A549 (cell line): ENCODE data around the gene PSMD5. TPM values are rescaled to one million over a fixed set of nuclear protein-coding genes. Genes with fewer than 3 reads are reported as not detected.
A peak's percentile ranks its signal among the peaks of the same experiment; 100 is the strongest.

Source experiments
- ATAC-seq, 2 experiments: fragments of 200-7000 bp in 1 of 2; fragments of >200 bp in 1 of 2; cut with Nextera tagmentation in 1 of 2; cut with Tn5 transposase in 1 of 2; 3 replicates each; pipeline versions ENCODE4 v1.8.0 to v1.9.1; 2018 to 2020; ENCODE audit warnings: mild to moderate bottlenecking in 1 of 2, moderate library complexity in 1 of 2
- CTCF ChIA-PET: fragments of 300-600 bp; sonication (Branson Sonifier 250); formaldehyde crosslinking; extraction: SDS; loops from one replicate; lab custom pipeline; 2021; ENCODE audit warnings: antibody characterized with exemption, inconsistent platforms; lab: Yijun Ruan, JAX
- POLR2A ChIA-PET: fragments of 350-600 bp; formaldehyde crosslinking; extraction: SDS; loops from one replicate; lab custom pipeline; 2021; ENCODE audit warnings: antibody characterized with exemption, inconsistent platforms; lab: Yijun Ruan, JAX
- DNase-seq, 2 experiments: peaks; one replicate each; pipeline versions ENCODE4 v3.0.0 to v3.0.0-alpha.2; 2011 to 2016; ENCODE audit warnings: low read depth in 1 of 2, low spot score in 1 of 2
- FAIRE-seq: peaks from 2 replicates; lab custom pipeline; 2011; peaks lifted over from hg19 to GRCh38; lab: Jason Lieb, UNC
- H3K27ac ChIP-seq, 2 experiments: fragments of >200 bp; sonication (Bioruptor Twin); formaldehyde crosslinking; 3 replicates each; pipeline ENCODE4 v1.5.1; 2016 to 2017
- H3K4me1 ChIP-seq: fragments of >200 bp; sonication (Bioruptor Twin); formaldehyde crosslinking; 3 replicates; pipeline ENCODE4 v1.6.1; 2016
- H3K4me2 ChIP-seq: fragments of >200 bp; sonication (Bioruptor Twin); formaldehyde crosslinking; 3 replicates; pipeline ENCODE4 v1.6.1; 2016
- H3K4me3 ChIP-seq: fragments of >200 bp; sonication (Bioruptor Twin); formaldehyde crosslinking; 3 replicates; pipeline ENCODE4 v1.5.1; 2016
- H3K9me3 ChIP-seq: fragments of >200 bp; sonication (Bioruptor Twin); formaldehyde crosslinking; 3 replicates; pipeline ENCODE4 v1.6.1; 2016
- ATOH8 ChIP-seq: fragments of 250-450 bp; sonication (Bioruptor Pico); IDR thresholded peaks from 2 replicates; pipeline ENCODE4 v1.5.0; 2020; ENCODE audit warnings: low read depth, mild to moderate bottlenecking, moderate library complexity
- CEBPB ChIP-seq, 2 experiments: fragments of >200 bp in 1 of 2; sonication (Bioruptor Twin) in 1 of 2; formaldehyde crosslinking in 1 of 2; IDR thresholded peaks; 2 replicates each; pipeline ENCODE4 v1.6.1; 2012 to 2016
- EHF ChIP-seq: fragments of 250-450 bp; sonication (Bioruptor Pico); IDR thresholded peaks from 2 replicates; pipeline ENCODE4 v1.5.0; 2020; ENCODE audit warnings: mild to moderate bottlenecking
- EHMT2 ChIP-seq: fragments of 200-600 bp; sonication (generic); IDR thresholded peaks from 2 replicates; pipeline ENCODE4 v1.6.1; 2016; ENCODE audit warnings: antibody characterized with exemption, low read depth, mild to moderate bottlenecking, moderate library complexity
- ELK1 ChIP-seq: fragments of 150-350 bp; IDR thresholded peaks from 2 replicates; pipeline ENCODE4 v1.6.1; 2014; ENCODE audit warnings: low read depth, mild to moderate bottlenecking, low read length
- EP300 ChIP-seq, 2 experiments: fragments of >200 bp; sonication (Bioruptor Twin); formaldehyde crosslinking; IDR thresholded peaks; 2 replicates in 1 of 2; 3 replicates in 1 of 2; pipeline ENCODE4 v1.6.1; 2016 to 2017
- ESRRA ChIP-seq: fragments of 150-350 bp; IDR thresholded peaks from 2 replicates; pipeline ENCODE4 v1.6.1; 2014; ENCODE audit warnings: mild to moderate bottlenecking, low read length, borderline replicate concordance
- FOSB ChIP-seq: fragments of 250-450 bp; sonication (Bioruptor Pico); IDR thresholded peaks from 2 replicates; pipeline ENCODE4 v1.5.0; 2020; ENCODE audit warnings: mild to moderate bottlenecking, moderate library complexity
- FOSL2 ChIP-seq, 2 experiments: fragments of 450-650 bp in 1 of 2; fragments of >200 bp in 1 of 2; sonication (Bioruptor Twin) in 1 of 2; formaldehyde crosslinking; IDR thresholded peaks; 2 replicates each; pipeline versions ENCODE4 v1.5.0 to v1.6.1; 2016 to 2020; ENCODE audit warnings: mild to moderate bottlenecking in 1 of 2, moderate library complexity in 1 of 2
- HDAC2 ChIP-seq: fragments of 200-600 bp; sonication (generic); IDR thresholded peaks from 2 replicates; pipeline ENCODE4 v1.6.1; 2016
- HMGXB4 ChIP-seq: fragments of 250-450 bp; sonication (Bioruptor Pico); IDR thresholded peaks from 2 replicates; pipeline ENCODE4 v1.5.0; 2021; ENCODE audit warnings: mild to moderate bottlenecking, moderate library complexity, borderline replicate concordance
- HOXB5 ChIP-seq: fragments of 250-450 bp; sonication (Bioruptor Pico); IDR thresholded peaks from 2 replicates; pipeline ENCODE4 v1.5.0; 2020; ENCODE audit warnings: mild to moderate bottlenecking, moderate library complexity
- JUN ChIP-seq, 2 experiments: fragments of >200 bp; sonication (Bioruptor Twin); formaldehyde crosslinking; IDR thresholded peaks; 2 replicates in 1 of 2; 3 replicates in 1 of 2; pipeline ENCODE4 v1.6.1; 2016 to 2017
- KDM5A ChIP-seq: fragments of 200-600 bp; sonication (generic); IDR thresholded peaks from 2 replicates; pipeline ENCODE4 v1.6.1; 2016; ENCODE audit warnings: antibody characterized with exemption, mild to moderate bottlenecking
- MAFK ChIP-seq: fragments of 450-650 bp; IDR thresholded peaks from 2 replicates; pipeline ENCODE4 v1.6.1; 2014; ENCODE audit not compliant: partially characterized antibody
- NPAS2 ChIP-seq: fragments of 250-450 bp; sonication (Bioruptor Pico); IDR thresholded peaks from 2 replicates; pipeline ENCODE4 v1.8.0; 2022; ENCODE audit warnings: mild to moderate bottlenecking, moderate library complexity, borderline replicate concordance
- NR3C1 ChIP-seq: fragments of >200 bp; sonication (Bioruptor Twin); formaldehyde crosslinking; IDR thresholded peaks from 3 replicates; pipeline ENCODE4 v1.6.1; 2017
- POLR2A ChIP-seq: IDR thresholded peaks from 2 replicates; pipeline ENCODE4 v1.6.1; 2012; ENCODE audit warnings: mild to moderate bottlenecking, low read length
- RARB ChIP-seq: fragments of 250-450 bp; sonication (Bioruptor Pico); IDR thresholded peaks from 2 replicates; pipeline ENCODE4 v1.8.0; 2021; ENCODE audit warnings: mild to moderate bottlenecking, moderate library complexity
- RFX5 ChIP-seq: fragments of 450-650 bp; IDR thresholded peaks from 2 replicates; pipeline ENCODE4 v1.7.1; 2014; ENCODE audit warnings: antibody characterized with exemption, mild to moderate bottlenecking, moderate library complexity
- SREBF2 ChIP-seq: fragments of 450-650 bp; IDR thresholded peaks from 2 replicates; pipeline ENCODE4 v1.6.1; 2014; ENCODE audit warnings: mild to moderate bottlenecking, moderate library complexity
- USF2 ChIP-seq: fragments of 450-650 bp; IDR thresholded peaks from 2 replicates; pipeline ENCODE4 v1.6.1; 2014; ENCODE audit warnings: antibody characterized with exemption
- ZSCAN20 ChIP-seq: fragments of 250-450 bp; sonication (Bioruptor Pico); IDR thresholded peaks from 2 replicates; pipeline ENCODE4 v1.8.0; 2022; ENCODE audit warnings: mild to moderate bottlenecking, moderate library complexity
- WGBS: methylation state at CpG from one replicate; pipeline ENCODE4 v1.1.6; 2017; ENCODE audit errors: missing lambda C conversion rate; 5-methylcytosine and 5-hydroxymethylcytosine counted together
- polyA plus RNA-seq, 4 experiments: library from polyadenylated mRNA; depleted of rRNA in 3 of 4; stranded (reverse); fragments of >200 nt; fragmentation: RNase III in 1 of 4; extraction: RNeasy Plus Mini Kit Qiagen cat#74134 plus additional on column Dnase treatment in 1 of 4; gene quantifications; 2 replicates in 3 of 4; 3 replicates in 1 of 4; pipeline ENCODE4 v1.2.3, GENCODE V29; 2011 to 2017
- TF ChIP-seq, protein P1 (sequence below): IDR thresholded peaks from 2 replicates; pipeline ENCODE4 v1.6.1; 2012; ENCODE audit warnings: low read depth, borderline replicate concordance
- TF ChIP-seq, protein P2 (sequence below): fragments of >200 bp; sonication (Bioruptor Twin); formaldehyde crosslinking; IDR thresholded peaks from 3 replicates; pipeline ENCODE4 v1.6.1; 2016
- TF ChIP-seq, protein P3 (sequence below): IDR thresholded peaks from 2 replicates; pipeline ENCODE4 v1.6.1; 2012

Gene PSMD5
- polyA plus RNA-seq, 2 of the 4 experiments (the other 2 are of a cell fraction), result 34.6 to 63.7 TPM

- no peak for TF ChIP-seq RFX5
- TF ChIP-seq HOXB5 (CRISPR knock-in tag), result no peak
- TF ChIP-seq EP300 (IDR thresholded peaks at IDR 0.05), result no peak
- TF ChIP-seq EHMT2, result no peak
- no peak for TF ChIP-seq HDAC2
- TF ChIP-seq CEBPB (IDR thresholded peaks at IDR 0.05), result peak; percentile 45 to 71; a peak in 3 of 4 replicates
- no peak for TF ChIP-seq NPAS2
- TF ChIP-seq, protein P1, sequence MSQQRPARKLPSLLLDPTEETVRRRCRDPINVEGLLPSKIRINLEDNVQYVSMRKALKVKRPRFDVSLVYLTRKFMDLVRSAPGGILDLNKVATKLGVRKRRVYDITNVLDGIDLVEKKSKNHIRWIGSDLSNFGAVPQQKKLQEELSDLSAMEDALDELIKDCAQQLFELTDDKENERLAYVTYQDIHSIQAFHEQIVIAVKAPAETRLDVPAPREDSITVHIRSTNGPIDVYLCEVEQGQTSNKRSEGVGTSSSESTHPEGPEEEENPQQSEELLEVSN, result peak; percentile 62; the same call in 1 of the 2 replicates
- no peak for TF ChIP-seq FOSB (CRISPR knock-in tag)
- no peak for TF ChIP-seq ELK1
- no peak for TF ChIP-seq ESRRA
- peak; percentile 8; the same call in 1 of the 2 replicates for TF ChIP-seq USF2
- TF ChIP-seq, protein P2, sequence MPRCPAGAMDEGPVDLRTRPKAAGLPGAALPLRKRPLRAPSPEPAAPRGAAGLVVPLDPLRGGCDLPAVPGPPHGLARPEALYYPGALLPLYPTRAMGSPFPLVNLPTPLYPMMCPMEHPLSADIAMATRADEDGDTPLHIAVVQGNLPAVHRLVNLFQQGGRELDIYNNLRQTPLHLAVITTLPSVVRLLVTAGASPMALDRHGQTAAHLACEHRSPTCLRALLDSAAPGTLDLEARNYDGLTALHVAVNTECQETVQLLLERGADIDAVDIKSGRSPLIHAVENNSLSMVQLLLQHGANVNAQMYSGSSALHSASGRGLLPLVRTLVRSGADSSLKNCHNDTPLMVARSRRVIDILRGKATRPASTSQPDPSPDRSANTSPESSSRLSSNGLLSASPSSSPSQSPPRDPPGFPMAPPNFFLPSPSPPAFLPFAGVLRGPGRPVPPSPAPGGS, result peak; percentile 48; the same call in 2 of the 3 replicates
- TF ChIP-seq ATOH8 (CRISPR knock-in tag), result no peak
- TF ChIP-seq RARB, result no peak
- TF ChIP-seq HMGXB4 (CRISPR knock-in tag), result no peak
- TF ChIP-seq SREBF2, result no peak
- TF ChIP-seq KDM5A, result no peak
- TF ChIP-seq JUN (IDR thresholded peaks at IDR 0.05), result no peak
- peak; percentile 46 for TF ChIP-seq POLR2A
Measured at GRCh38 chr9:120868339-120868675, 25.6 kb upstream of the PSMD5 start (continued).

DNA sequence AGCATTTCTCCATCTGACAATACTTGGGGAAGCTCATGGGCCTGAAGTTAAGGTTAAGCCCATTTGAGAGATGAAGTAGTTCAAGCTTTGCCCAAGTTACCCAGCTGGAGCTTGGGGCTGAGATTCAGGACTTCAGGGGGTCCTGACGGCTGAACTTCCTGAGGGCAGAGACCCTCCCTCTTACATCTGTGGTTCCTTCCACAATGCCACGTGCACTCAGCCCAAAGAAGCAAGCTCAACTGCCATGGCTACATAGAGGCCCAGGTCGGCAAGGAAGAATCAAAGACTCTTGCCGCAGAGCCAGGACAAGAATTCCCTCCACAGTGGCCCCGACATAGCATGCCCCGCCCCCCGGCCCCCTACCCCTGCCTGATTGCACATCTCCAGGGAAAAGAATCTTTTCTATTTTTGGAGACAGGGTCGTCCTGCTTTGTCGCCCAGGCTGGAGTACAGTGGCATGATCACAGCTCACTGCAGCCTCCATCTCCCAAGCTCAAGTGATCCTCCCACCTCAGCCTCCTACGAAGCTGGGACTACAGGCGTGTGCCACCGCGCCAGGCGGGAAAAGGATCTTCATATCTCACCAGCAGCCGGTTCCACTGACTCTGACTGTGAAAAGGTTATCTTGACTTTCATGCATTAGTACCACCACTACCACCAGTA is 25.1 kb upstream of the PSMD5 start:
- Histone ChIP-seq H3K9me3 (no peaks in the 10 kb centered on the region), H3K4me2 (peak overlapping the region; percentile 92), H3K4me3 (peak overlapping the region; percentile 39), H3K4me1 (peaks cover 18% of the 10 kb centered on the region), H3K27ac (peak overlapping the region; percentile 78 to 82)
- POLR2A ChIA-PET, result interaction anchor here (1.1 to 2.4 kb wide), 3 partner anchors 14 to 75 kb away, joined by 3 to 17 read pairs (median 5); partner anchors contain the start of gene FBXW2
- DNase-seq (no peak), FAIRE-seq (no peak)
- CTCF ChIA-PET, result interaction anchor here (0.9 to 3.6 kb wide), 7 partner anchors 11 to 192 kb away, joined by 3 to 13 read pairs (median 10); no protein-coding TSS in a partner anchor
- WGBS, result 94% methylated on average over 13 of the region's 15 CpGs
- no peak for TF ChIP-seq EHF
- TF ChIP-seq, protein P3, sequence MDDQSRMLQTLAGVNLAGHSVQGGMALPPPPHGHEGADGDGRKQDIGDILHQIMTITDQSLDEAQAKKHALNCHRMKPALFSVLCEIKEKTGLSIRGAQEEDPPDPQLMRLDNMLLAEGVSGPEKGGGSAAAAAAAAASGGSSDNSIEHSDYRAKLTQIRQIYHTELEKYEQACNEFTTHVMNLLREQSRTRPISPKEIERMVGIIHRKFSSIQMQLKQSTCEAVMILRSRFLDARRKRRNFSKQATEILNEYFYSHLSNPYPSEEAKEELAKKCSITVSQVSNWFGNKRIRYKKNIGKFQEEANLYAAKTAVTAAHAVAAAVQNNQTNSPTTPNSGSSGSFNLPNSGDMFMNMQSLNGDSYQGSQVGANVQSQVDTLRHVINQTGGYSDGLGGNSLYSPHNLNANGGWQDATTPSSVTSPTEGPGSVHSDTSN, result no peak
- no peak for TF ChIP-seq FOSL2 (IDR thresholded peaks at IDR 0.05)
- no peak for TF ChIP-seq FOSL2 (CRISPR knock-in tag; IDR thresholded peaks at IDR 0.05)
- no peak for TF ChIP-seq SREBF2
- no peak for TF ChIP-seq NR3C1
- TF ChIP-seq MAFK, result no peak
- no peak for TF ChIP-seq ZSCAN20 (CRISPR knock-in tag)
- TF ChIP-seq, all 56 proteins: peak for 0
- no peak for ATAC-seq
